ENCODE results near the gene ROBO2.

The ROBO2 gene

GRCh38 chr3:77682162-77682561, 642.3 kb downstream of the ROBO2 start:
- TF ChIP-seq CTCF (IDR thresholded peaks at IDR 0.05; ENCODE audit: control extremely low read depth, extremely low read depth, low read depth, missing control alignments), result no peak
- DNase-seq (ENCODE audit: extremely low spot score), result no peak
- ChIA-PET POLR2A (no interaction called here), CTCF (interaction anchor here (1.1 kb wide), 1 partner anchor 10 kb away, joined by 3 read pairs; no protein-coding TSS in a partner anchor)

- POLR2A ChIA-PET, result no interaction called here
- no peak for DNase-seq (ENCODE audit: extremely low spot score)
- CTCF ChIA-PET, result no interaction called here
- no peak for TF ChIP-seq CTCF (IDR thresholded peaks at IDR 0.05; ENCODE audit: control extremely low read depth, extremely low read depth, low read depth, missing control alignments)
These were observed 644.2 kb downstream of the ROBO2 start for GRCh38 chr3:77684115-77684514.

GRCh38 chr3:77685713-77686112, 645.8 kb downstream of the ROBO2 start:
- POLR2A ChIA-PET, result no interaction called here
- CTCF ChIA-PET, result interaction anchor here (1.5 kb wide), 1 partner anchor 15 kb away, joined by 3 read pairs; no protein-coding TSS in a partner anchor
- no peak for DNase-seq (ENCODE audit: extremely low spot score)
- TF ChIP-seq CTCF (IDR thresholded peaks at IDR 0.05; ENCODE audit: control extremely low read depth, extremely low read depth, low read depth, missing control alignments), result no peak

GRCh38 chr3:77686560-77686959, 646.7 kb downstream of the ROBO2 start:
- TF ChIP-seq CTCF (IDR thresholded peaks at IDR 0.05; ENCODE audit: control extremely low read depth, extremely low read depth, low read depth, missing control alignments), result no peak

GRCh38 chr3:77687545-77687944, 647.6 kb downstream of the ROBO2 start:
- CTCF ChIA-PET, result no interaction called here
- TF ChIP-seq CTCF (IDR thresholded peaks at IDR 0.05; ENCODE audit: control extremely low read depth, extremely low read depth, low read depth, missing control alignments), result no peak

More at GRCh38 chr3:77686560-77686959, 646.7 kb downstream of the ROBO2 start:
- CTCF ChIA-PET, result no interaction called here
- POLR2A ChIA-PET, result no interaction called here
- no peak for DNase-seq (ENCODE audit: extremely low spot score)

GRCh38 chr3:77690284-77690845, 650.5 kb downstream of the ROBO2 start:
- ChIA-PET POLR2A (no interaction called here), CTCF (no interaction called here)
- TF ChIP-seq CTCF (IDR thresholded peaks at IDR 0.05; ENCODE audit: control extremely low read depth, extremely low read depth, low read depth, missing control alignments), result no peak
- DNase-seq (ENCODE audit: extremely low spot score), result no peak

More at GRCh38 chr3:77687545-77687944, 647.6 kb downstream of the ROBO2 start:
- POLR2A ChIA-PET, result no interaction called here
- DNase-seq (ENCODE audit: extremely low spot score), result no peak

Data from GM10248 (cell line).